ENCODE results near the gene UFSP1. TPM values are rescaled to one million over a fixed set of nuclear protein-coding genes. Genes with fewer than 3 reads are reported as not detected.
"Not testable (repeated sequence)": the region's sequence is repeated elsewhere in the genome, so short reads cannot be mapped to it uniquely, and the experiment has no call there.

The UFSP1 gene
- total and polyA plus RNA-seq, 4 donors, result 1.5 to 2.6 (median 2.0) TPM

DNA sequence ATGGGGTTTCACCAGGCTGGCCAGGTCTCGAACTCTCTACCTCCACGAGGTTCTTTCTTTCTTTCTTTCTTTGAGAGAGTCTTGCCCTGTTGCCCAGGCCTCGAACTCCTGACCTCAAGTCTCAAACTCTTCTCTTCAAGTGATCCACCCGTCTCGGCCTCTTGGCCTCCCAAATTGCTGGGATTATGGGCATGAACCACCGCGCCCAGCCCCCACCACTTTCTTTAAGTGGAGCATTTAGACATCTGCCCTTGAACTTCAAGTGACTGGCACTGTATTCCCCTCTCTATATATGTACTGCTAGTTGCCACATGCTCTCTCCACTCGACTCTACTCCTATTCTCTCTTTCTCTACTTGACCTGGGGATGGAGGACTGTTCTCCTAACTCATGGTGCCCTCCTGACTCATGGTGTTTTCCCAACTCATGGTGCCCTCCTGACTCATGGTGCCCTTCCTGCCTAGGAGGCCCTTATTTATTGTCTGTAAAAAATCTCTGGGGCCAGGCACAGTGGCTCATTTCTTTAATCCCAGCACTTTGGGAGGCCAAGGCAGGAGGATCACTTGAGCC is 25.4 kb upstream of the UFSP1 start:
- 91 to 93% methylated on average over 8 of the region's 8 CpGs for WGBS, 2 donors
- Histone ChIP-seq H3K4me3 (ENCODE audit: low read length in 2 of 2) (no peak overlapping the region), H3K27me3 (ENCODE audit: control insufficient read depth in 1 of 2, insufficient read depth in 2 of 2, low read length in 1 of 2) (no peaks in the 10 kb centered on the region), H3K9me3 (ENCODE audit: control insufficient read depth, low read length) (no peaks in the 10 kb centered on the region), H3K27ac (ENCODE audit: low read depth in 1 of 2, low read length in 2 of 2) (no peak overlapping the region), H3K36me3 (ENCODE audit: control insufficient read depth in 1 of 2, insufficient read depth in 2 of 2, low read length in 1 of 2) (no peaks in the 10 kb centered on the region), H3K4me1 (ENCODE audit: control insufficient read depth in 1 of 2, insufficient read depth in 2 of 2, low read length in 2 of 2) (peaks cover 0 to 2% of the 10 kb centered on the region in 2 donors)
- ATAC-seq (ENCODE audit: low FRiP score) (no peak), DNase-seq (no peak)
- intact Hi-C loops (cut with DNase I), result no loop called here

DNA sequence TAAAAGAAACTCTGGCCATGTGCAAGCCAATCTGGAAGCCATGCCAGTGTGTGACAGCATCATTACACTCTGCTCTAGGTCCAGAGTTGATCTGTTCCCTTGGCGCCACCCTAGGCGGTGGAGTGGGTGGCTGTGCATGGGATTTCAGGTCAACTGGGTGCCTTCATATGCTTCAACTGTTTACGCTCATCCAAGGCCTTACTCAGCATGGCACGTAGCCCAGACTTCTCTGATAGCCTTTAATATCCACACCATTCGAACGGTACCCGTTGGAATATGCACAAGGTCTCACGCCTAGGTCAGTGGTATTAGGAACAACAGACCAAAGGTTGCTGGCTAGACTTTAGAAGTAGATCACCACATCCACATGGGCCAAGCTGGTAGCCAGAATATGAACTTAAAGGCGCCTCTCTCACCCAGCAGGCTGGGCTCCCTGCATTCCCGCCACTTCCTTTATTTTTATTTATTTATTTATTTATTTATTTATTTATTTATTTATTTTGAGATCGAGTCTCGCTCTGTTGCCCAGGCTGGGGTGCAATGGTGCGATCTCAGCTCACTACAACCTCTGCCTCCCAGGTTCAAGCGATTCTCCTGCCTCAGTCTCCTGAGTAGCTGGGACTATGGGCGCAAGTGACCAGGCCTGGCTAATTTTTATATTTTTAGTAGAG is 24.8 kb upstream of the UFSP1 start:
- ATAC-seq (ENCODE audit: low FRiP score) (no peak), DNase-seq (no peak)
- Histone ChIP-seq H3K27ac (ENCODE audit: low read depth in 1 of 2, low read length in 2 of 2) (no peak overlapping the region), H3K27me3 (ENCODE audit: control insufficient read depth in 1 of 2, insufficient read depth in 2 of 2, low read length in 1 of 2) (no peaks in the 10 kb centered on the region), H3K4me1 (ENCODE audit: control insufficient read depth in 1 of 2, insufficient read depth in 2 of 2, low read length in 2 of 2) (peaks cover 0 to 2% of the 10 kb centered on the region in 2 donors), H3K9me3 (ENCODE audit: control insufficient read depth, low read length) (no peaks in the 10 kb centered on the region), H3K4me3 (ENCODE audit: low read length in 2 of 2) (no peak overlapping the region), H3K36me3 (ENCODE audit: control insufficient read depth in 1 of 2, insufficient read depth in 2 of 2, low read length in 1 of 2) (no peaks in the 10 kb centered on the region)
- intact Hi-C loops (cut with DNase I), result no loop called here
- WGBS, 2 donors, result 79 to 85% methylated on average over 15 of the region's 15 CpGs

DNA sequence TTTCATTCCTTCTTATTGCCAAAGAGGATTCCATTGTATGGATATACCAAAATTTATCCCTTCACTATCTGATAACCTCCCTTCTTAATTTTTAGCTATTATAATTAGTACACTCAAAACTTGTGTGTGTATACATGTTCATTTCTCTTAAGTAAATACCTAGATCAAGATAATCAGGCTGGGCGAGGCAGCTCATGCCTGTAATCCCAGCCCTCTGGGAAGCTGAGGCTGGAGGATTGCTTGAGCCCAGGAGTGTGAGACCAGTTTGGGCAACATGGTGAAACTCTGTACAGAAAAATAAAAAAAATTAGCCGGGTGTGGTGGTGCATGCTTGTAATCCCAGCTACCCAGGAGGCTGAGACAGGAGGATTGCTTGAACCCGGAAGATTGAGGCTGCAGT is 22.0 kb upstream of the UFSP1 start:
- intact Hi-C loops (cut with DNase I), result no loop called here
- peaks cover 0 to 2% of the 10 kb centered on the region in 2 donors for H3K4me1 ChIP-seq (ENCODE audit: control insufficient read depth in 1 of 2, insufficient read depth in 2 of 2, low read length in 2 of 2)
- H3K27me3 ChIP-seq (ENCODE audit: control insufficient read depth in 1 of 2, insufficient read depth in 2 of 2, low read length in 1 of 2), result no peaks in the 10 kb centered on the region
- ATAC-seq (ENCODE audit: low FRiP score) (no peak), DNase-seq (no peak)
- no peaks in the 10 kb centered on the region for H3K9me3 ChIP-seq (ENCODE audit: control insufficient read depth, low read length)
- 85 to 86% methylated on average over 3 of the region's 3 CpGs for WGBS, 2 donors
- no peak overlapping the region for H3K4me3 ChIP-seq (ENCODE audit: low read length in 2 of 2)
- H3K27ac ChIP-seq (ENCODE audit: low read depth in 1 of 2, low read length in 2 of 2), result no peak overlapping the region
- H3K36me3 ChIP-seq (ENCODE audit: control insufficient read depth in 1 of 2, insufficient read depth in 2 of 2, low read length in 1 of 2), result no peaks in the 10 kb centered on the region

DNA sequence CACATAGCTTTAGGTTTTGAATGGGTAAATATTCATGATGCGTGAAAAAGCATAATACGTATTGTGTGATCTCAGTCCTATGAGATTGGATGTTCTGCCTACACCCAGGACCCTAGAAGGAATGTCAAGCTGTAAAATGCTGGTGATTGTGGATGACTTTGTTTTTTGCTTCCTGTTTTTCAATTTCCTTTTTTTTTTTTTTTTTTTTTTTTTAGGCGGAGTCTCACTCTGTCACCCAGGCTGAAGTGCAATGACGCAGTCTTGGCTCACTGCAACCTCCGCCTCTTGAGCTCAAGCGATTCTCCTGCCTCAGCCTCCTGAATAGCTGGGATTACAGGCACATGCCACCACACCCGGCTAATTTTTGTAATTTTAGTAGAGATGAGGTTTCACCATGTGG is 20.9 kb upstream of the UFSP1 start:
- H3K36me3 ChIP-seq (ENCODE audit: control insufficient read depth in 1 of 2, insufficient read depth in 2 of 2, low read length in 1 of 2); intact Hi-C loops (cut with DNase I); H3K4me3 ChIP-seq (ENCODE audit: low read length in 2 of 2); ATAC-seq (ENCODE audit: low FRiP score); H3K27ac ChIP-seq (ENCODE audit: low read depth in 1 of 2, low read length in 2 of 2); H3K9me3 ChIP-seq (ENCODE audit: control insufficient read depth, low read length); H3K4me1 ChIP-seq (ENCODE audit: control insufficient read depth in 1 of 2, insufficient read depth in 2 of 2, low read length in 2 of 2); H3K27me3 ChIP-seq (ENCODE audit: control insufficient read depth in 1 of 2, insufficient read depth in 2 of 2, low read length in 1 of 2): not testable (repeated sequence)
- DNase-seq, result peak in 1 of 2 donors; percentile 62
- WGBS, 2 donors, result 80 to 84% methylated on average over 6 to 7 of the region's 7 CpGs

DNA sequence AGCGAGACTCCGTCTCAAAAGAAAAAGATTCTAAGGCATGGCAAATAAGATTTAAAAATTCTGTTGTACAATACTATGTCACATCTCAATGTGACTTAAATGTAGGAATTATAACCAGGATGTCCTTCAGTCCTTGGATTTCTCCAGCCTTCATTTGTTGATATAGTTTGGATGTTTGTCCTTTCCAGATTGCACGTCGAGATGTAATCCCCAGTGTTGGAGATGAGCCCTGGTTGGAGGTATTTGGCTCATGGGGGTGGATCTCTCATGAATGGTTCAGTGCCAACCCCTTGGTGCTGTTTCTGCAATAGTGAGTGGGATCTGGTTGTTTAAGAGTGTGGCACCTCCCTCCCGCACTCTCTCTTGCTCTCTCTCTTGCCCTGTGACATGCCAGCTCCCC is 19.0 kb upstream of the UFSP1 start:
- H3K27ac ChIP-seq (ENCODE audit: low read depth in 1 of 2, low read length in 2 of 2), result no peak overlapping the region
- WGBS, 2 donors, result 96 to 98% methylated on average over 5 of the region's 5 CpGs
- intact Hi-C loops (cut with DNase I), result no loop called here
- ATAC-seq (ENCODE audit: low FRiP score), result no peak
- H3K9me3 ChIP-seq (ENCODE audit: control insufficient read depth, low read length), result no peaks in the 10 kb centered on the region
- no peaks in the 10 kb centered on the region for H3K27me3 ChIP-seq (ENCODE audit: control insufficient read depth in 1 of 2, insufficient read depth in 2 of 2, low read length in 1 of 2)
- H3K4me1 ChIP-seq (ENCODE audit: control insufficient read depth in 1 of 2, insufficient read depth in 2 of 2, low read length in 2 of 2), result no peaks in the 10 kb centered on the region
- no peak overlapping the region for H3K4me3 ChIP-seq (ENCODE audit: low read length in 2 of 2)
- no peak for DNase-seq
- no peaks in the 10 kb centered on the region for H3K36me3 ChIP-seq (ENCODE audit: control insufficient read depth in 1 of 2, insufficient read depth in 2 of 2, low read length in 1 of 2)

DNA sequence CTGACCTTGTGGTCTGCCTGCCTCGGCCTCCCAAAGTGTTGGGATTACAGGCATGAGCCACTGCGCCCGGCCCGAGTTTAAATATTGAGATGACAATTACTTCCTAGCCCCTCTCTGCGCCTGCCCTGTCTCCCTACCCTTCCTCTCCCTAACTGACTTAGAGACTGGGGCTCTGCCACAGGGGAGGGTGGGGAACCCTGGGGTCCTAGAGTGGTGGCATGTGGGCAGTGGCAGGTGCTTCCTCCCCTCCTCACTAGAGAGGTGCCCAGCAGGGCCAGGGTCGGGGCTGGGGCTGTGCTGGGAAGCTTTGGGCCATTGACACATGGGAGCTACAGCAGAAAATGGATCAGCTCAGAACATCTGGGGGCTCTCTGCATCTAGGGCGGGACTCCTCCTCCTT is 13.1 kb upstream of the UFSP1 start:
- peaks cover 1% of the 10 kb centered on the region for H3K9me3 ChIP-seq (ENCODE audit: control insufficient read depth, low read length)
- DNase-seq (no peak), ATAC-seq (ENCODE audit: low FRiP score) (no peak)
- no peaks in the 10 kb centered on the region for H3K36me3 ChIP-seq (ENCODE audit: control insufficient read depth in 1 of 2, insufficient read depth in 2 of 2, low read length in 1 of 2)
- H3K27me3 ChIP-seq (ENCODE audit: control insufficient read depth in 1 of 2, insufficient read depth in 2 of 2, low read length in 1 of 2), result no peaks in the 10 kb centered on the region
- 85 to 86% methylated on average over 7 of the region's 7 CpGs for WGBS, 2 donors
- H3K4me1 ChIP-seq (ENCODE audit: control insufficient read depth in 1 of 2, insufficient read depth in 2 of 2, low read length in 2 of 2), result no peaks in the 10 kb centered on the region
- intact Hi-C loops (cut with DNase I), result no loop called here
- no peak overlapping the region for H3K27ac ChIP-seq (ENCODE audit: low read depth in 1 of 2, low read length in 2 of 2)
- H3K4me3 ChIP-seq (ENCODE audit: low read length in 2 of 2), result no peak overlapping the region

DNA sequence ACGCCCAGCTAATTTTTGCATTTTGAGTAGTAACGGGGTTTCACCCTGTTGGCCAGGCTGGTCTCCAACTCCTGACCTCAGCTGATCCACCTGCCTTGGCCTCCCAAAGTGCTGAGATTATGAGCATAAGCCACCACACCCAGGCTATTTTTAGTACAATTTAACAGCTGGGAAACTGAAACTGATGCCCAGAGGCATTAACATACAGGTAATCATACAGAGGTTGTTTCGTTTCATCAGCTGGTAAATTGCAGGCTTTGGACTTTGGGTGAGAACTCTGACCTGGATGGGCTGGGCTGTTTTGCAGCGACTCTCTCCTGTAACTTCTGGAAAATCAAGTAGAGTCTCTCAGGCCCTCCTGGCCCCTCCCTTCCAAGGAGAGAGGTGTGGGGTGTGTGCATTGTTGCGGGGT is 12.4 kb upstream of the UFSP1 start:
- Histone ChIP-seq H3K9me3 (ENCODE audit: control insufficient read depth, low read length) (peaks cover 1% of the 10 kb centered on the region), H3K4me1 (ENCODE audit: control insufficient read depth in 1 of 2, insufficient read depth in 2 of 2, low read length in 2 of 2) (no peaks in the 10 kb centered on the region), H3K27me3 (ENCODE audit: control insufficient read depth in 1 of 2, insufficient read depth in 2 of 2, low read length in 1 of 2) (no peaks in the 10 kb centered on the region), H3K36me3 (ENCODE audit: control insufficient read depth in 1 of 2, insufficient read depth in 2 of 2, low read length in 1 of 2) (no peaks in the 10 kb centered on the region), H3K4me3 (ENCODE audit: low read length in 2 of 2) (no peak overlapping the region), H3K27ac (ENCODE audit: low read depth in 1 of 2, low read length in 2 of 2) (no peak overlapping the region)
- DNase-seq, result no peak
- intact Hi-C loops (cut with DNase I), result no loop called here
- ATAC-seq (ENCODE audit: low FRiP score), result no peak
- 78 to 82% methylated on average over 5 of the region's 5 CpGs for WGBS, 2 donors

DNA sequence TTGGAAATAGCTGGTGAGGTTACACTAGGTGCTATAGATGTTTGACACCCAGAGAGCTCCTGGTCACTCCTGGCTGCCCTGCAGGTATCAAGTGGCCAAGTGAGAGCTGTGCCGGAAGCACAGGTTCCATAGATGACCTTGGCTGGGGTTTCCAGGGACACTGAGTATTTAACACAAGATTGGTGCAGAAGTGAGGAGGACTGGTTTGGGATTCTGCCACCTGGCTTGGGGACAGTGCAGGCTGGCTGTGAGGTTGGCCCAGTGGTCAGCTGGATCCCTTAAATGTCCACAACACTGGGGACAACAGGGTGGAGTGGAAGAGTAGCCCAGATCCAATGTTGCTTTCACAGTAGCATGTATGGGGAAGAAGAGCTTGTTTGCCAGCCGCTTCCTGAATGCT is 11.5 kb upstream of the UFSP1 start:
- H3K27ac ChIP-seq (ENCODE audit: low read depth in 1 of 2, low read length in 2 of 2), result no peak overlapping the region
- no peaks in the 10 kb centered on the region for H3K4me1 ChIP-seq (ENCODE audit: control insufficient read depth in 1 of 2, insufficient read depth in 2 of 2, low read length in 2 of 2)
- H3K4me3 ChIP-seq (ENCODE audit: low read length in 2 of 2), result no peak overlapping the region
- H3K9me3 ChIP-seq (ENCODE audit: control insufficient read depth, low read length), result peaks cover 1% of the 10 kb centered on the region
- intact Hi-C loops (cut with DNase I), result no loop called here
- WGBS, 2 donors, result 78 to 83% methylated on average over 2 of the region's 2 CpGs
- ATAC-seq (ENCODE audit: low FRiP score), result no peak
- no peaks in the 10 kb centered on the region for H3K36me3 ChIP-seq (ENCODE audit: control insufficient read depth in 1 of 2, insufficient read depth in 2 of 2, low read length in 1 of 2)
- DNase-seq, result no peak
- no peaks in the 10 kb centered on the region for H3K27me3 ChIP-seq (ENCODE audit: control insufficient read depth in 1 of 2, insufficient read depth in 2 of 2, low read length in 1 of 2)

DNA sequence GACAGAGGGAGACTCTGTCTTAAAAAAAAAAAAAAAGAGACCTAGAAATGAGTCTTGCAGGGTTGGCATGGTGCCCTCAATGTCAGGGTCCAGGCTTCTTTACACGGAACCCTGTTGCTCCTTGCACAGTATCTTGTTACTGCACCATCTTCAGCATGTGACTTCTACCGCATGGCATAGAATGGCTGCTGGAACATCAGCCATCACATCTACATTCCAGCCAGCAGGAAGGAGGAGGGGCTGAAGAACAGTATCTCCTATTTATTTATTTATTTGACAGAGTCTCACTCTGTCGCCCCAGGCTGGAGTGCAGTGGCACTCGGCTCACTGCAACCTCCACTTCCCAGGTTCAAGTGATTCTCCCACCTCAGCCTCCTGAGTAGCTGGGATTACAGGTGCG is 9.9 kb upstream of the UFSP1 start:
- intact Hi-C loops (cut with DNase I), result loop anchor here in 1 of 2 donors (5.0 to 10.0 kb wide), 2 partner anchors 68 to 265 kb away; partner anchors contain the start of genes MUC12 and VGF
- no peaks in the 10 kb centered on the region for H3K36me3 ChIP-seq (ENCODE audit: control insufficient read depth in 1 of 2, insufficient read depth in 2 of 2, low read length in 1 of 2)
- WGBS, 2 donors, result 89 to 93% methylated on average over 5 of the region's 5 CpGs
- ATAC-seq (ENCODE audit: low FRiP score), result no peak
- no peak overlapping the region for H3K4me3 ChIP-seq (ENCODE audit: low read length in 2 of 2)
- H3K4me1 ChIP-seq (ENCODE audit: control insufficient read depth in 1 of 2, insufficient read depth in 2 of 2, low read length in 2 of 2), result no peaks in the 10 kb centered on the region
- no peaks in the 10 kb centered on the region for H3K27me3 ChIP-seq (ENCODE audit: control insufficient read depth in 1 of 2, insufficient read depth in 2 of 2, low read length in 1 of 2)
- no peak for DNase-seq
- no peak overlapping the region for H3K27ac ChIP-seq (ENCODE audit: low read depth in 1 of 2, low read length in 2 of 2)
- H3K9me3 ChIP-seq (ENCODE audit: control insufficient read depth, low read length), result peaks cover 1% of the 10 kb centered on the region

Measured in aorta (tissue), 5 donors.